ENCODE measurements around the gene CBFA2T3.
"Not testable (repeated sequence)": the region's sequence is repeated elsewhere in the genome, so short reads cannot be mapped to it uniquely, and the experiment has no call there.

CBFA2T3 gene

DNA sequence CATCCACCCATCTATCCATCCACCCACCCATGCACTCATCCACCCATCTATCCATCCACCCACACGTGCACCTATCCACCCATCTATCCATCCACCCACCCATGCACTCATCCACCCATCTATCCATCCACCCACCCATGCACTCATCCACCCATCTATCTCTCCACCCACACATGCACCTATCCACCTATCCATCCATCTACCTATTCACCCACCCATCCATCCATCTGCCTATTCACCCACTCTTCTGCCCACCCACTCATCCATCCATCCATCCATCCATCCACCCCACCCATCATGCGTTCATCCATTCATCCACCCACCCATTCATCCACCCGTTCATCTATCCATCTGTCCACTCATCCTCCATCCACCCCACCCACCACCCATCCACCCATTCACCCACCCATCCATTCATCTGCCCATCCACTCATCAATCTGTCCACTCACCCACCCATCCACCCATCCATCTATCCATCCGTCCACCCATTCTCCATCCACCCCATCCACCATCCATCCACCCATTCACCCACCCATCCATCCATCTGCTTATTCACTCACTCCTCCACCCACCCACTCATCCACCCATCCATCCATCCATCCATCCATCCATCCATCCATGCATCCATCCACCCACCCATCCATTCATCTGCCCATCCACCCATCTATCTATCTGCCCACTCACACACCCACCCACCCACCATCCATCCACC, 35.1 kb upstream of the CBFA2T3 start:
- H3K9me3 ChIP-seq (ENCODE audit: control insufficient read depth, insufficient read depth, low read length) = no peaks in the 10 kb centered on the region
- no peaks in the 10 kb centered on the region for H3K36me3 ChIP-seq (ENCODE audit: control insufficient read depth, insufficient read depth, low read length)
- H3K4me3 ChIP-seq (ENCODE audit: low read length) = no peak overlapping the region
- H3K4me1 ChIP-seq (ENCODE audit: control insufficient read depth, insufficient read depth, low read length) = no peaks in the 10 kb centered on the region; the same call in 1 of the 2 replicates
- H3K27ac ChIP-seq (ENCODE audit: low read length) = no peak overlapping the region
- DNase-seq (ENCODE audit: low read depth, low spot score) = no peak
- no CpG with 5 or more reads among the region's 4 CpGs for WGBS (ENCODE audit: insufficient coverage, insufficient read length)
- H3K27me3 ChIP-seq (ENCODE audit: control insufficient read depth, insufficient read depth, low read length) = no peaks in the 10 kb centered on the region

DNA sequence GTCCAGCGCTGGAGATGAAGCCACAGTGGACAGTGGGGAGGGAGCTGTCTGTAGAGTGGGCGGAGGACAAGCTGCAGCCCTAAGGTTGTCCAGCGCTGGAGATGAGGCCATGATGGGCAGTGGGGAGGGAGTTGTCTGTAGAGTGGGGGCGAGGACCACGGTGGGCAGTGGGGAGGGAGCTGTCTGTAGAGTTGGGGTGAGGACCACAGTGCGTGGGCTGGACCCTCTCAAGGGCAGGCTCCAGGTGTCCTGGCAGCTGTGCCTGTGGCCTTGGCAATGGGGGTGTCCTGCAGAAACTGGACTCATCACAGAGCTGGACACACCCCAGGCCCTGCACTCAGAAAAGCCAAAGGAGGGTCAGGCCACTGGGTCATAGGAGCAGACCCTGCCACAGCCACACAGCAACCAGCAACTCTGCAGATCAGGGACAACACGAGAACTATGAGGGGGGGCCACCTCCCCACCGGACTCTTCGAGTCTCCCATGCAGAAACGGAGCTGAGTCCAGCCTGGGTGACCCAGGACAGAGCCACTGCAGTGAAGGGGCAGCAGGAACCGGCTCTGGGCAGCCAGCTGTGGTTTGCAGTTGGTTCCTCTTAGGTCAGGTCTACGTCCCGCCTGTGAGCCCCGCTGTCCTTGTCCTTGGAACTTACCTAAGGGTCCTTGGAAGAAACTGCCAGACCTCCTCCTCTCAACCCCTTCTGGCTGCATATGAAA, 33.4 kb upstream of the CBFA2T3 start:
- no peaks in the 10 kb centered on the region for H3K36me3 ChIP-seq (ENCODE audit: control insufficient read depth, insufficient read depth, low read length)
- no peak overlapping the region for H3K27ac ChIP-seq (ENCODE audit: low read length)
- no peaks in the 10 kb centered on the region for H3K27me3 ChIP-seq (ENCODE audit: control insufficient read depth, insufficient read depth, low read length)
- no peak overlapping the region for H3K4me3 ChIP-seq (ENCODE audit: low read length)
- DNase-seq (ENCODE audit: low read depth, low spot score) = no peak
- no peaks in the 10 kb centered on the region for H3K9me3 ChIP-seq (ENCODE audit: control insufficient read depth, insufficient read depth, low read length)
- WGBS (ENCODE audit: insufficient coverage, insufficient read length) = no CpG with 5 or more reads among the region's 14 CpGs
- H3K4me1 ChIP-seq (ENCODE audit: control insufficient read depth, insufficient read depth, low read length) = no peaks in the 10 kb centered on the region

DNA sequence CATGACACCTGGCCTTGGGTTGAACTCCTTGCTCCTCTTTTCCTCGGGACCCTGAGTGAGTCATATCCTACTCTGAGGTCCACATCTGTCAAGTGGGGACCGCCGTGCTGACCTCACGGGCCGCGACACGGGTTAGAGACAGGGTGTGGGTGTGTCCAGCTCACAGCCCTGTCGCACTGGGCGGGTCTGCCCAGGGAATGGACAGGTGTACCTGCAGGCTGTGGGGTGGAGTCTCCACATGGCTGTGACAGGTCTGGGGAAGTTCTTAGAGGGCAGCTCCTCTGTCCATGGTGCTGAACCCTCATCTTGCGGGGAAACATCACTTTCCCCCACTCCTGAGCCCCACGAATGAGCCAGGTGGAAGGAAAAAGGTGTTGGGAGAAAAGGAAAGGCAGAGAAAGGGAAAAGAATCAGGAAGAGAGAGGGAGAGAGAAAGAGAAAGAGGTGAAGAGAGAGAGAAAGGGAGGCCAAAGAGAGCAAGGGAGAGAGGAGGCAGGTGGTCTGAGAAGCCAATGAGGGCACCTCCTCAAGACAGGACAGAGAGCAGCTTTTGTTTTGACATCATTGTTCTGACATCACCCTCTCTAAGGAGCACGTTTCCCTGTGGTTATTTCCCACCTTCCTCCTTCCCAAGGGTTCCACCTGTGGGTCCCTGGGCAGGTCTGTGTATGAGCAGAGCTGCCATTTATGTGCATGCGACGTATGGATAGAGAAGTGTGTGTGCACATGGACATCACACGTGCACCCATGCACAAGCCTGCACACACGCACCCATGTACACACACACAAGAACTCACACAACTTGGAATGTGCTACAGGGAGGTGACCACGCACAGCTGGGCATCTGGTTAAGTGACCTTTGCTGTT, 32.6 kb upstream of the CBFA2T3 start:
- WGBS (ENCODE audit: insufficient coverage, insufficient read length) = no CpG with 5 or more reads among the region's 17 CpGs
- no peaks in the 10 kb centered on the region for H3K27me3 ChIP-seq (ENCODE audit: control insufficient read depth, insufficient read depth, low read length)
- H3K36me3 ChIP-seq (ENCODE audit: control insufficient read depth, insufficient read depth, low read length) = no peaks in the 10 kb centered on the region
- H3K4me3 ChIP-seq (ENCODE audit: low read length) = no peak overlapping the region
- no peaks in the 10 kb centered on the region for H3K4me1 ChIP-seq (ENCODE audit: control insufficient read depth, insufficient read depth, low read length)
- no peaks in the 10 kb centered on the region for H3K9me3 ChIP-seq (ENCODE audit: control insufficient read depth, insufficient read depth, low read length)
- DNase-seq (ENCODE audit: low read depth, low spot score) = no peak
- no peak overlapping the region for H3K27ac ChIP-seq (ENCODE audit: low read length)

DNA sequence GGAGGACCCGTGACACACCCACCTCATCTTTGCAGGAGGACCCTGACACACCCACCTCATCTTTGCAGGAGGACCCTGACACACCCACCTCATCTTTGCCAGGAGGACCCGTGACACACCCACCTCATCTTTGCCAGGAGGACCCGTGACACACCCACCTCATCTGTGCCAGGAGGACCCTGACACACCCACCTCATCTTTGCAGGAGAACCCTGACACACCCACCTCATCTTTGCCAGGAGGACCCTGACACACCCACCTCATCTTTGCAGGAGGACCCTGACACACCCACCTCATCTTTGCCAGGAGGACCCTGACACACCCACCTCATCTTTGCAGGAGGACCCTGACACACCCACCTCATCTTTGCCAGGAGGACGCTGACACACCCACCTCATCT, 31.8 kb upstream of the CBFA2T3 start:
- H3K36me3 ChIP-seq (ENCODE audit: control insufficient read depth, insufficient read depth, low read length); H3K27ac ChIP-seq (ENCODE audit: low read length); H3K4me3 ChIP-seq (ENCODE audit: low read length); H3K27me3 ChIP-seq (ENCODE audit: control insufficient read depth, insufficient read depth, low read length); DNase-seq (ENCODE audit: low read depth, low spot score); H3K9me3 ChIP-seq (ENCODE audit: control insufficient read depth, insufficient read depth, low read length); H3K4me1 ChIP-seq (ENCODE audit: control insufficient read depth, insufficient read depth, low read length): not testable (repeated sequence)
- no CpG with 5 or more reads among the region's 4 CpGs for WGBS (ENCODE audit: insufficient coverage, insufficient read length)

DNA sequence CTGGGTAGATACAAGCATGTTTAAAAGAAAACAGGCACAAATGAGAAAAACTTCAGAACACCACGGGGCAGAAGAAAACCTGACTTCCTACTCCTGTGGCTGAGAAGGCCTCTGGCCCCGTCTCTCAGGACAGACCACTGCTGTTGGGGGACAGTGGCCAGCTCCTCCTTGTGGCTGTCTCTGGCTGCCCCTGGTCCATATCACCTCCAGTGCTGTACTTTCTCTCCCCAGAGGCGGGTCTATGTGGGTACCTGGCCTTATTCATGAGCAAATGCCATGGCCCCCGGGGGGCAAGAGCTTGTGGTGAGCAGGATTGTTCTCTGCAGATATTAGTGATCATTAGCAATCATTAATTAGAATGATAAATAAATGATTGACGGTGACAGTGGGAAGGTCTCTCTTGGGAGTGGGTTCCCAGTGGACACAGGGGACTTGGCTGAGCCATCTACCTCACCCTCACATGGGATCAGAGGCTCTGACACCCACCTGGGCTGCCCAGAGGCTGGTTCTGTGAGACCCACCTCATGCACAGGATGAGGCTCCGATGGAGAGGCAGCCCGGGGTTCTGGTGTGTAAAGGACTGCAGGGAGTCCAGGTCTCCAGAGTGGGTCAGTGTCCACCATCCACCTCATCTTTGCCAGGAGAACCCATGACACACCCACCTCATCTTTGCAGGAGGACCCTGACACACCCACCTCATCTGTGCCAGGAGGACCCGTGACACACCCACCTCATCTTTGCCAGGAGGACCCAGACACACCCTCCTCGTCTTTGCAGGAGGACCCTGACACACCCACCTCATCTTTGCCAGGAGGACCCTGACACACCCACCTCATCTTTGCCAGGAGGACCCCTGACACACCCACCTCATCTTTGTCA, 30.6 kb upstream of the CBFA2T3 start:
- Histone ChIP-seq H3K27me3 (ENCODE audit: control insufficient read depth, insufficient read depth, low read length) (no peaks in the 10 kb centered on the region), H3K36me3 (ENCODE audit: control insufficient read depth, insufficient read depth, low read length) (no peaks in the 10 kb centered on the region), H3K4me1 (ENCODE audit: control insufficient read depth, insufficient read depth, low read length) (no peaks in the 10 kb centered on the region), H3K9me3 (ENCODE audit: control insufficient read depth, insufficient read depth, low read length) (no peaks in the 10 kb centered on the region), H3K27ac (ENCODE audit: low read length) (no peak overlapping the region), H3K4me3 (ENCODE audit: low read length) (no peak overlapping the region)
- DNase-seq (ENCODE audit: low read depth, low spot score) = no peak
- no CpG with 5 or more reads among the region's 9 CpGs for WGBS (ENCODE audit: insufficient coverage, insufficient read length)

DNA sequence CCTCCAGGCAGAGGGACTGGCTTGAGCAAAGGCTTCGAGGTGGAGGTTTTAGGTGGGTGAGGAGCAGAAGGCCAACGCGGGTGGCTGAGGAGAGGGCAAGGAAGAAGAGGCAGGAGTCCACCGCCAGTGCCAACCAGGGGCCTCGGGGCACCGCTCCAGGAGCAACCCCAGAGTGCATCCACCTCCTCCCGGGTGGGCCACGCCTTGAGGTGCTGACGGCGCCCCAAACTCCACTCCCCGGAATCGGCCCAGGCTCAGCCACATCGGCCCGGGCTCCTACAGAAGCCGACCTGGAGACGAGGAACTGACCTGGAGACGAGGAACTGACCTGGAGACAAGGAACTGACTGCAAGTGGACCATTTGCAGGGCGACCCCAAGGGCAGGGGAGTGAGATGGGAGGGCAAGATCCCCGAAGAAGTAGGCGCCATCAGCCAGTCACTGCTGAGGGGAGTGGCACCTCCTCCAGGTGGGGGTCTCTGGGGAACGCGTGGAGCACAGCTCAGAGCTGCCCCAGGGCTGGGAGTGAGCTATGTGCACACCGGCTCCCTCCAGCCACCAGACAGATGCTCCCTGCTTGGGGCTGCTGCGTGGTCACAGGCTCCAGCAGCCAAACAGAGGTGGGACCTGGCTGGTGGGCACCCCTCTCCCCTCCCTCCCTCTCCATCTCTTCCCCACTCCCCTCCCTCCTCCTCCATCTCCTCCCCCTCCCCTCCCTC, 29.2 kb upstream of the CBFA2T3 start:
- H3K36me3 ChIP-seq (ENCODE audit: control insufficient read depth, insufficient read depth, low read length) = no peaks in the 10 kb centered on the region
- no CpG with 5 or more reads among the region's 24 CpGs for WGBS (ENCODE audit: insufficient coverage, insufficient read length)
- no peaks in the 10 kb centered on the region for H3K9me3 ChIP-seq (ENCODE audit: control insufficient read depth, insufficient read depth, low read length)
- DNase-seq (ENCODE audit: low read depth, low spot score) = no peak
- no peak overlapping the region for H3K4me3 ChIP-seq (ENCODE audit: low read length)
- no peak overlapping the region for H3K27ac ChIP-seq (ENCODE audit: low read length)
- no peaks in the 10 kb centered on the region for H3K27me3 ChIP-seq (ENCODE audit: control insufficient read depth, insufficient read depth, low read length)
- H3K4me1 ChIP-seq (ENCODE audit: control insufficient read depth, insufficient read depth, low read length) = no peaks in the 10 kb centered on the region

DNA sequence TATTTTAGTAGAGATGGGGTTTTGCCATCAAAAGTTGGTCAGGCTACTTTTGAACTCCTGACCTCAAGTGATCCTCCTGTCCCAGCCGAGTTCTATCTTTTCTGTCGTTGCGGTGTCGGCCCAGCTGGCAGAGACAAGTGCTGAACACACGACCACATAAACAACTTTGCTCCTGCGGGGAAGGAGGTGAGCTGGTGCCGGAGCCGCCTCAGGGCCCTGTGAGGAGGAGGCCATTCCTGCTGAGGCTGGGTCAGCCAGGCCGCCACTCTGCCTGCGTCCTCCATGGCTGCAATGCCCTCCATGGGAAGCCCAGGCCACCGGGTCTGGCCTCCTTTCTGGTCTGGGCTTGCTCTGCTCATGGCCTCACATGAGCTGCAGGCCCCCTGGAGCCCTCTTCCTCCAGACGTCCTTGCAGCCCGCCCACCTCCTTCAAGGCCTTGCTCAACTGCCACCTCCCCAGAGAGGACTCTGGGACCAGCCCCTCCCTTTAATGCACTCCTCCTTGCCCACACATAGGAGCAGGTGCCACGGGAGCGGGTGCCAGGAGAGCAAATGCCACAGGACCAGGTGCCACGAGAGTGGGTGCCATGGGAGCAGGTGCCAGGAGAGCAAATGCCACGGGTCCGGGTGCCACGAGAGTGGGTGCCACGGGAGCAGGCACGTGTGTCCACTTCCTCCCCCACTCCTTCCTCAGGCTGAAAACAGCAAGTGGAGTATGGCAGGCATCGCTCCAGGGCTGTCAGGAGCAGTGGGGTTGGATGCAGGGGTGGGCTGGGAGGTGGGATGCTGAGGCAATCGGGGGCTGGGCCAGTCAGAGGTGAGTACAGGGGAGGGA, 28.4 kb upstream of the CBFA2T3 start:
- no peak for DNase-seq (ENCODE audit: low read depth, low spot score)
- no peaks in the 10 kb centered on the region for H3K27me3 ChIP-seq (ENCODE audit: control insufficient read depth, insufficient read depth, low read length)
- H3K36me3 ChIP-seq (ENCODE audit: control insufficient read depth, insufficient read depth, low read length) = no peaks in the 10 kb centered on the region
- H3K9me3 ChIP-seq (ENCODE audit: control insufficient read depth, insufficient read depth, low read length) = no peaks in the 10 kb centered on the region
- H3K27ac ChIP-seq (ENCODE audit: low read length) = no peak overlapping the region
- H3K4me3 ChIP-seq (ENCODE audit: low read length) = no peak overlapping the region
- no CpG with 5 or more reads among the region's 23 CpGs for WGBS (ENCODE audit: insufficient coverage, insufficient read length)
- no peaks in the 10 kb centered on the region for H3K4me1 ChIP-seq (ENCODE audit: control insufficient read depth, insufficient read depth, low read length)

DNA sequence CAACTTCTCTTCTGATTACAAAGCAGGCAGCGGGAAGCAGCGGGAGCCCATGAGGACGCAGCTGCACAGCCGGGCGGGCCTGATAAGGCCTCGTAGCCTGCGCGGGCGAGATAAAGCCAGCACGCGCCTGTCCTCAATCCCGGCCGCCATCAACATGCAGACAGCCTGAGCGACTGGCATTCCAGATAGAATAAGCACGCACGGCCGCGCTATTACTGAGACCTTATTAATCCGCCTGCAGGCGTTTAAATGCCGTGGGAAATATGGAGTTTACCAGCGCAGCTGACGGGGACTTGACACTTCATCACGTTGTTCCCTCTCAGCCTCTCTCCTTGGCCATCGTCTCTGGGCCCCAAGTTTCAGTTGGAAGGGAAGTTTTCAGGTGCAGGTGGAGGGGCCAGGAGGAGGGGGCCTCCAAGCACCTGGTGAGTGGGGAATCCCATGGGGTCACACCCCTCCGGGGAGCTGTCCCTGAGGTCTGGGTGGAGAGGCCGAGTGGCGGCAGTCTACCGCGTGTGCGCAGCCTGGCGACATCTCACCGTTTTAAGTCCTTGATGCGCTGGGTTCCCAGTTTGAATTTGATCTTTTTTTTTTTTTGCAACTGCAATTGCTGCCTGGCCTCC, 27.3 kb upstream of the CBFA2T3 start:
- Histone ChIP-seq H3K4me3 (ENCODE audit: low read length) (no peak overlapping the region), H3K9me3 (ENCODE audit: control insufficient read depth, insufficient read depth, low read length) (no peaks in the 10 kb centered on the region), H3K27ac (ENCODE audit: low read length) (no peak overlapping the region), H3K36me3 (ENCODE audit: control insufficient read depth, insufficient read depth, low read length) (no peaks in the 10 kb centered on the region), H3K27me3 (ENCODE audit: control insufficient read depth, insufficient read depth, low read length) (no peaks in the 10 kb centered on the region), H3K4me1 (ENCODE audit: control insufficient read depth, insufficient read depth, low read length) (0 out of 2 replicates have a peak, but pooled peaks cover 2% of the 10 kb centered on the region)
- WGBS (ENCODE audit: insufficient coverage, insufficient read length) = no CpG with 5 or more reads among the region's 34 CpGs
- no peak for DNase-seq (ENCODE audit: low read depth, low spot score)

DNA sequence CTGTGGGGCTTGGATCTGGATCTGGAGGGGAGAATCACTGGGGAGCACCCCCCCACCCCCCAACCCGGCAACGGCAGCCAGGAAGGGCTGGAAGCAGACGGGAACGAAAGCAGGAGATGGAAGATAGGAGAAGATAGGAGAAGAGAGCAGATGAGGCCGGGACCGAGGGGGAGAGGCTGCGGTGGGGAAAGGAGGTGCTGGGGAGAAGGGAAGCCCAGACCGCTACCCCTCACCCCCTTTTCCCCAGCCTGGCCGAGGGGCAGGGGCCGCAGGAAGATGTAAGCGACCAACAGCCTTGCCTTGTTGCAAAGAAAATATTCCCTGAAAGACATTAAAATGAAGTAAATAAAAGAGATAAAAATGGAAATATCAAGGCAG, 26.8 kb upstream of the CBFA2T3 start:
- no peaks in the 10 kb centered on the region for H3K27me3 ChIP-seq (ENCODE audit: control insufficient read depth, insufficient read depth, low read length)
- H3K36me3 ChIP-seq (ENCODE audit: control insufficient read depth, insufficient read depth, low read length) = no peaks in the 10 kb centered on the region
- no CpG with 5 or more reads among the region's 11 CpGs for WGBS (ENCODE audit: insufficient coverage, insufficient read length)
- 0 out of 2 replicates have a peak, but pooled peaks cover 2% of the 10 kb centered on the region for H3K4me1 ChIP-seq (ENCODE audit: control insufficient read depth, insufficient read depth, low read length)
- no peak overlapping the region for H3K27ac ChIP-seq (ENCODE audit: low read length)
- no peak overlapping the region for H3K4me3 ChIP-seq (ENCODE audit: low read length)
- DNase-seq (ENCODE audit: low read depth, low spot score) = no peak
- H3K9me3 ChIP-seq (ENCODE audit: control insufficient read depth, insufficient read depth, low read length) = no peaks in the 10 kb centered on the region

Data from iPS DF 6.9 (cell line).